Skeletal muscle satellite cell (primary cell): ENCODE data around the gene PRR20G.

Experiments used
- H3K27me3 ChIP-seq: 2 replicates; pipeline ENCODE4 v1.7.0; 2013; ENCODE audit warnings: low read length; ENCODE audit not compliant: control insufficient read depth, insufficient read depth
- H3K36me3 ChIP-seq: 2 replicates; pipeline ENCODE4 v1.7.0; 2013; ENCODE audit warnings: mild to moderate bottlenecking, control low read depth, low read length; ENCODE audit not compliant: insufficient read depth
- H3K4me1 ChIP-seq: 2 replicates; pipeline ENCODE4 v1.7.0; 2013; ENCODE audit warnings: low read length; ENCODE audit not compliant: control insufficient read depth, insufficient read depth
- H3K4me2 ChIP-seq: 2 replicates; pipeline ENCODE4 v1.7.0; 2013; ENCODE audit warnings: mild to moderate bottlenecking, low read length
- H3K4me3 ChIP-seq: 2 replicates; pipeline ENCODE4 v1.7.0; 2013; ENCODE audit warnings: low read length
- H3K9ac ChIP-seq: 2 replicates; pipeline ENCODE4 v1.7.0; 2013; ENCODE audit warnings: mild to moderate bottlenecking, low read depth, low read length, moderate library complexity
- H3K9me3 ChIP-seq: replicated peaks from 2 replicates; pipeline ENCODE4 v1.7.0; 2013; ENCODE audit warnings: mild to moderate bottlenecking, control low read depth, low read length

Gene PRR20G

GRCh38 chr3:127276396-127276795, 11.4 kb downstream of the PRR20G start:
- H3K9me3 ChIP-seq: no peaks in the 10 kb centered on the region
- H3K4me3 ChIP-seq: no peak overlapping the region
- no peak overlapping the region for H3K4me2 ChIP-seq
- H3K27me3 ChIP-seq: peaks cover 2% of the 10 kb centered on the region
- no peaks in the 10 kb centered on the region for H3K36me3 ChIP-seq
- H3K9ac ChIP-seq: no peak overlapping the region
- no peaks in the 10 kb centered on the region for H3K4me1 ChIP-seq

DNA sequence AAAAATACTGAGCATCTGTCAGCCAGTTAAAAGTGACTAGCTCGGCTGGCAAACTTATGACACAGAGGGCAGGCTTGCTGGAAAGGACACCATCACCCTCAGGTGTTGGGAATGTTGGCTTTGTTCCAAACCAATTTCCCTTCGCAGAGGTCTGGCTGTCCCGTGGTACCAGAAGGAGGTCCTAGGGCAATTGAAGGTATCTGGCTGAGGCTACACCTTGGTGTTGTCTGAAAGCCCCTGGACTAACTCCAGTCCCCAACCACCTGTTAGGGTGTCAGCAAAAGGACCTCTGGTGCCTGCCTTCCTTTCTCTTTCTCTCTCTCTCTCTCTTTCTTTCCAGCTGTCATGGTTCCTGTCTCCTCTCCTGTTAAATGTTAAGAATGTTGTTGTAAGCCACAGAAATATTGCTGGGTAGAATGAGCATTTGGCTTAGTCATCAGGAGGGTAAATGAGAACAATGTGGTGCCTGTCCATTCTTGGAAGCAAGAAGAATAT, 12.5 kb downstream of the PRR20G start:
- Histone ChIP-seq H3K36me3 (no peaks in the 10 kb centered on the region), H3K4me1 (no peaks in the 10 kb centered on the region), H3K4me3 (no peak overlapping the region), H3K9ac (no peak overlapping the region), H3K4me2 (no peak overlapping the region), H3K27me3 (peaks cover 2% of the 10 kb centered on the region), H3K9me3 (no peaks in the 10 kb centered on the region)

DNA sequence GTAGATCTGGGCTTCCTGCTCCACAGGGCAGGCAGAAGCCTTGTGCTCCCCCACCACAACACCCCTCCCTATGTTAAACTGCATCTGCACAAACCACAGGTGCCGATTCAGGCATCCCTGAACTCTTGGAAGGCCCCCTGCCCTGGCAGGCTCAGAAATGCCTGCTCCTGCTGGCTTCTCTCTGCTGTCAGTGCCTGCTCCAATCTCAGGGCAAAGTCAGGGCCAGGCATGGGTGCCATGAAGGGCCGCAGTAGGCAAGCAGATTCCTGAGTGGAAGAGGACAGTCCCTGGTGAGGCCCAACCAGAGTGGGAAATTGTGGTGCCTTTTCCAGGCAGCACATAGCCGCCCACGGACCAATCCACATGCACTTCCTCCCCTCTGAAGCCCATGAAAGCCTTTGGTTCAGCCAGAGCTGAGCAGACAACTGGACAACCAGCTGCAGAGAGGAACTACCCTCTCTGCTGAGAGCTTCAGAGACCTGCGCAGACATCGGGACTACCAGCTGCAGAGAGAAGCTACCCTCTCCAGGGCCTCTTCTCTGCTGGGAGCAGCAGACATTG, 13.6 kb downstream of the PRR20G start:
- no peaks in the 10 kb centered on the region for H3K9me3 ChIP-seq
- H3K36me3 ChIP-seq: no peaks in the 10 kb centered on the region
- no peaks in the 10 kb centered on the region for H3K4me1 ChIP-seq
- no peak overlapping the region for H3K4me2 ChIP-seq
- no peak overlapping the region for H3K4me3 ChIP-seq
- H3K9ac ChIP-seq: no peak overlapping the region
- peaks cover 2% of the 10 kb centered on the region for H3K27me3 ChIP-seq

DNA sequence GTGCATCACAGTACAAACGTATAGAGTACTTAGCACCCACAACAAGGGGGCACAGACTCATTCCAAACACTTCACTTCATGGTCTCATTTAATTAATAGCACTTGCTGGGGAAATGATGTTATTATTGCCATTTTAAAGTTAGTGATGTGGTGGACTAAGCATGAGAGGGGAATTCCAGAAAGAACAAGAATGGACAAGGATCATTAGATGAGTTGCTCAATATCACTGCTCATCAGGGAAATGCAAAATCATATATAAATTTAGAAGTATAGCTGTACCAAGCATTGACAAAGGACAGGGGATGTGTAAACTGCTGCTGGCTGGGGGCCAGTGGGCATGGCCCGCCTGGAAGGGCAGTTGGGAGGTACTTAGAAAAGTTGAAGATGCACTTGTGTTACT, 14.6 kb downstream of the PRR20G start:
- Histone ChIP-seq H3K27me3 (peaks cover 2% of the 10 kb centered on the region), H3K4me2 (no peak overlapping the region), H3K9me3 (no peaks in the 10 kb centered on the region), H3K36me3 (no peaks in the 10 kb centered on the region), H3K4me1 (no peaks in the 10 kb centered on the region), H3K9ac (no peak overlapping the region), H3K4me3 (no peak overlapping the region)

- Histone ChIP-seq H3K36me3 (no peaks in the 10 kb centered on the region), H3K4me3 (no peak overlapping the region), H3K9ac (no peak overlapping the region), H3K4me1 (no peaks in the 10 kb centered on the region), H3K9me3 (no peaks in the 10 kb centered on the region), H3K27me3 (no peaks in the 10 kb centered on the region), H3K4me2 (no peak overlapping the region)
These were observed 21.7 kb downstream of the PRR20G start for GRCh38 chr3:127266186-127266585.

- Histone ChIP-seq H3K27me3 (no peaks in the 10 kb centered on the region), H3K9me3 (no peaks in the 10 kb centered on the region), H3K4me2 (no peak overlapping the region), H3K36me3 (no peaks in the 10 kb centered on the region), H3K4me3 (no peak overlapping the region), H3K4me1 (no peaks in the 10 kb centered on the region), H3K9ac (no peak overlapping the region)
These were observed 22.3 kb downstream of the PRR20G start for GRCh38 chr3:127265581-127265981.

DNA sequence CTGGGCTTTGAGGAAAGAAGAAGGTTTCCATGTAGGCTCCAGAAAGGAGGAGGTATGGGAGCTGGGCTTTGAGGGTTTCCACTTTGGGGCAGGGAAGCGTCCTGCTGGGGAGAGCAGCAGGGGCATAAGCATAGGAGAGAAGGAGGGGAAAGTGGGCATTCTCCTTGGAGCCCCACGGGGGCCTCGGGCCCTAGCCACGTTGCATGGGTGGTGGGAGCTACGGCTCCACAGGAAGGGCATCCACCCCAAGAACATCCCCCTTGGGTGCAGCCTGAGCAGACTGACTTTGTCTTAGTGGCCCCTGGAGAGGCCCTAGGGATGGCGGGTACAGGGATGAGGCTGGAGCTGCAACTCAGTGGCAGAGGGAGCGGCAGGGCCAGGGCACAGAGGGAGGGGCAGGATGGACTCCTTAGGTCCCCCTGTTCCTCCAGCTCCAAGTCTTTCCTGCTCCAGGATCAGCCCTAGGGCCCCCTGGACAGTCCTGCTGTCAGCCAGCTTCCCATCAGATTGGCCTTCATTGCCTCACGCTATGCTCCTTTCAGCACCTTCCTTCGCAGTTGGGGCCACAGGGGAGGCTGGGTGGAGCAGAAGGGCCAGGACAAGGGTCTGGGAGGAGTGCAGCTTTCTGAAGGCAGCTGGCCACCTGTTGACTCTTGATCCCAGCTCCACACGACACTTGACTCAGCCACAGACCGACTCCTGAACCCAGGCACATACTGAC, 22.9 kb downstream of the PRR20G start:
- H3K4me1 ChIP-seq: no peaks in the 10 kb centered on the region
- H3K9ac ChIP-seq: no peak overlapping the region
- no peaks in the 10 kb centered on the region for H3K36me3 ChIP-seq
- no peaks in the 10 kb centered on the region for H3K27me3 ChIP-seq
- no peak overlapping the region for H3K4me2 ChIP-seq
- no peak overlapping the region for H3K4me3 ChIP-seq
- no peaks in the 10 kb centered on the region for H3K9me3 ChIP-seq

- H3K27me3 ChIP-seq: no peaks in the 10 kb centered on the region
- no peaks in the 10 kb centered on the region for H3K4me1 ChIP-seq
- H3K9me3 ChIP-seq: no peaks in the 10 kb centered on the region
- no peak overlapping the region for H3K4me2 ChIP-seq
- H3K4me3 ChIP-seq: no peak overlapping the region
- H3K36me3 ChIP-seq: no peaks in the 10 kb centered on the region
- H3K9ac ChIP-seq: no peak overlapping the region
These were observed 23.6 kb downstream of the PRR20G start for GRCh38 chr3:127264292-127264691.

GRCh38 chr3:127263586-127264231, 24.1 kb downstream of the PRR20G start:
- Histone ChIP-seq H3K36me3 (no peaks in the 10 kb centered on the region), H3K4me1 (no peaks in the 10 kb centered on the region), H3K9ac (no peak overlapping the region)

GRCh38 chr3:127263037-127263436, 24.8 kb downstream of the PRR20G start:
- no peaks in the 10 kb centered on the region for H3K27me3 ChIP-seq
- H3K4me3 ChIP-seq: no peak overlapping the region
- H3K36me3 ChIP-seq: no peaks in the 10 kb centered on the region
- no peak overlapping the region for H3K9ac ChIP-seq
- H3K9me3 ChIP-seq: no peaks in the 10 kb centered on the region
- no peaks in the 10 kb centered on the region for H3K4me1 ChIP-seq
- no peak overlapping the region for H3K4me2 ChIP-seq

More at GRCh38 chr3:127263586-127264231, 24.1 kb downstream of the PRR20G start:
- Histone ChIP-seq H3K27me3 (no peaks in the 10 kb centered on the region), H3K4me3 (no peak overlapping the region), H3K9me3 (no peaks in the 10 kb centered on the region), H3K4me2 (no peak overlapping the region)

DNA sequence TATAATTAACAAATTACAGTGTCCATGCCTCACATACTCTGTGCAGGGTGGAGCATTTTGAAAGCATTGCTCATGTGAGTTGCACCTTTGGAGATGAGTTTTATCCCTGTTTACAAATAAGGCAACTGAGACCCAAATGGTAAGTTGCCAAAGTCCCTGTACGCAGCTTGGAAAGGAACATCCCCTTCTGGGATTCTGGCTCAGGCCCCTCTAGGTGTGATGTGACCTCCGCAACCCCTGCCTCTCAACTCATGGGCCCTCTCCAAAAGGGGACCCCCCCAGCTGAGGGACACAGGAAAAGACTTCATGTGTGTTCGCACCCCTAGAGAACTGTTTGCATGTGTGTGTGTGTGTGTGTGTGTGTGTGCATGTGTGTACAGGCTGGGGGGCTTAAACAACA, 25.3 kb downstream of the PRR20G start:
- H3K4me2 ChIP-seq: no peak overlapping the region
- H3K9me3 ChIP-seq: no peaks in the 10 kb centered on the region
- no peak overlapping the region for H3K9ac ChIP-seq
- H3K4me1 ChIP-seq: no peaks in the 10 kb centered on the region
- no peaks in the 10 kb centered on the region for H3K36me3 ChIP-seq
- no peak overlapping the region for H3K4me3 ChIP-seq
- no peaks in the 10 kb centered on the region for H3K27me3 ChIP-seq
